Caco-2 (cell line): ENCODE data around the gene PPP1R16B. TPM values are rescaled to one million over a fixed set of nuclear protein-coding genes. Genes with fewer than 3 reads are reported as not detected.

Experiments used
- BruUV-seq: library from RNA; stranded (reverse); fragments of 400-500 nt; replicated peaks from 2 replicates; lab custom pipeline; 2021; lab: Mats Ljungman, UMichigan
- CTCF ChIA-PET: fragments of 300-600 bp; sonication (Branson Sonifier 250); formaldehyde crosslinking; loops from one replicate; lab custom pipeline; 2022; ENCODE audit warnings: antibody characterized with exemption; lab: Charles Lee
- POLR2A ChIA-PET: fragments of 300-600 bp; sonication (Branson Sonifier 250); formaldehyde crosslinking; loops from one replicate; lab custom pipeline; 2022; ENCODE audit warnings: antibody characterized with exemption; lab: Charles Lee
- DNase-seq, 2 experiments: peaks; one replicate each; pipeline versions ENCODE4 v3.0.0 to v3.0.0-alpha.2; 2020 to 2022
- H3K27me3 ChIP-seq: replicated peaks from 2 replicates; pipeline ENCODE4 v1.6.0; 2011; ENCODE audit warnings: low read length; ENCODE audit not compliant: control insufficient read depth, insufficient read depth
- H3K36me3 ChIP-seq: 2 replicates; pipeline ENCODE4 v1.5.1; 2011; ENCODE audit warnings: low read length; ENCODE audit not compliant: control insufficient read depth, insufficient read depth
- H3K4me1 ChIP-seq: fragments of 250-450 bp; sonication (Bioruptor Pico); 2 replicates; pipeline ENCODE4 v1.5.1; 2020; ENCODE audit warnings: mild to moderate bottlenecking
- H3K4me3 ChIP-seq: 2 replicates; pipeline ENCODE4 v1.5.1; 2011; ENCODE audit warnings: low read depth, mild to moderate bottlenecking, control low read depth, low read length
- H3K9me3 ChIP-seq: fragments of 250-450 bp; sonication (Bioruptor Pico); 2 replicates; pipeline ENCODE4 v1.5.1; 2020; ENCODE audit warnings: mild to moderate bottlenecking, moderate library complexity
- H3K27ac Mint-ChIP-seq: one replicate; pipeline ENCODE4 v1.8.0; 2022; ENCODE audit warnings: mixed read lengths; ENCODE audit not compliant: unreplicated experiment
- H3K27me3 Mint-ChIP-seq: one replicate; pipeline ENCODE4 v1.8.0; 2022; ENCODE audit warnings: mixed read lengths; ENCODE audit not compliant: insufficient read depth, unreplicated experiment
- H3K36me3 Mint-ChIP-seq: one replicate; pipeline ENCODE4 v1.8.0; 2022; ENCODE audit warnings: mild to moderate bottlenecking, mixed read lengths; ENCODE audit not compliant: insufficient read depth, unreplicated experiment
- H3K4me1 Mint-ChIP-seq: one replicate; pipeline ENCODE4 v1.8.0; 2022; ENCODE audit warnings: low read depth, mixed read lengths; ENCODE audit not compliant: unreplicated experiment
- H3K4me3 Mint-ChIP-seq: one replicate; pipeline ENCODE4 v1.8.0; 2022; ENCODE audit warnings: mild to moderate bottlenecking, moderate library complexity, mixed read lengths; ENCODE audit not compliant: unreplicated experiment
- H3K9me3 Mint-ChIP-seq: one replicate; pipeline ENCODE4 v1.8.0; 2022; ENCODE audit warnings: mixed read lengths; ENCODE audit not compliant: unreplicated experiment
- intact Hi-C: fragments of 100-400 bp; cut with micrococcal nuclease; formaldehyde crosslinking; loops from one replicate; pipeline ENCODE4 v1.10.0; 2022; ENCODE audit not compliant: unreplicated experiment
- total RNA-seq: library from RNA; stranded (reverse); gene quantifications from 2 replicates; pipeline ENCODE4 v1.2.3, GENCODE V29; 2022
- TF ChIP-seq, protein P1 (sequence below), 2 experiments: fragments of 200-600 bp in 1 of 2; IDR thresholded peaks; 1 replicate in 1 of 2; 2 replicates in 1 of 2; pipeline versions ENCODE4 v1.5.1 to v1.8.0; 2011 to 2022; ENCODE audit warnings: antibody characterized with exemption in 1 of 2, control low read depth in 1 of 2, inconsistent platforms in 1 of 2, low read depth in 1 of 2, low read length in 1 of 2, mild to moderate bottlenecking in 1 of 2, moderate library complexity in 1 of 2; ENCODE audit not compliant: insufficient read depth in 1 of 2, severe bottlenecking in 1 of 2, unreplicated experiment in 1 of 2

The PPP1R16B gene
- total RNA-seq, 1 experiment from 2014 or later, result not detected

DNA sequence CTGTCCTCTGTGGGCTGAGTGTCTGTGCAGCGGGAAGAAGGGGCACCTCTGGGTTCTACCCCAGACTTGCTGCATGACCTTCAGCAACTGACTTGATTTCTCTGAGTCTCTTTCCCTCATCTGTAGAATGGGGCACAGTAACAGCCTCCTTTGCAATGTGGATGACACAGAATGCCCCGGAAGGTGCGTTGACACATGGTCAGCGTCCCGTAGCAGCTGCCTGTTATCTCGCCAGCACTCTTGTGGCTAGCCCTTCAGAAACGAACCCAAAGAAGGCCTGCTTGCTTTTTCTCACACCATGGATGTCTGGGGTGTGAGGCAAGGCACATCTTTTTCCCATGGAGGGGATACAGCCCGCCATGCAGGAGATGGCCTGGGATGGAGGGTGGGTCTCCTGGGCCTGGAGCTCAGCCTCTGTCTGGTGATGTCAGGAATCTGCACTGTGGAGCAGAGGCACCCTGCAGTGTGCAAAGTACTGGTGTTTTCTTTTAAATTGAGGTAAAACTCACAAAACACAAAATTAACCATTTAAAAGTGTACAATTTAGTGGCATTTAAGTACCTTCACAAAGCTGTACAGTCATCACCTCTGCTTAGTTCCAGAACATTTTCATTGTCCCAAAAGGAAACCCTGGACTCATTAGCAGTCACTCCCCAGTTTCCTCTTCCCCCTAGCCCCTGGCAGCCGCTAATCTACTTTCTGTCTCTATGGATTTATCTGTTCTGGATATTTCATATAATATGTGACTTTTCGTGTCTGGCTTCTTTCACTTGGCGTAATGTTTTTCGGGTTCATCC lies 61.0 kb downstream of the PPP1R16B start:
- no peak overlapping the region for H3K4me3 Mint-ChIP-seq
- H3K27me3 Mint-ChIP-seq, result peaks cover 2% of the 10 kb centered on the region
- ChIA-PET POLR2A (no interaction called here), CTCF (no interaction called here)
- peaks cover 8% of the 10 kb centered on the region for H3K4me1 ChIP-seq
- H3K4me1 Mint-ChIP-seq, result peaks cover 12% of the 10 kb centered on the region
- no peak for DNase-seq
- H3K9me3 Mint-ChIP-seq, result no peaks in the 10 kb centered on the region
- H3K36me3 ChIP-seq, result no peaks in the 10 kb centered on the region
- 0 out of 2 replicates have a peak, but pooled peaks cover 2% of the 10 kb centered on the region for H3K27me3 ChIP-seq
- no peak overlapping the region for H3K4me3 ChIP-seq
- intact Hi-C loops, result no loop called here
- no peaks in the 10 kb centered on the region for H3K36me3 Mint-ChIP-seq
- TF ChIP-seq, protein P1, sequence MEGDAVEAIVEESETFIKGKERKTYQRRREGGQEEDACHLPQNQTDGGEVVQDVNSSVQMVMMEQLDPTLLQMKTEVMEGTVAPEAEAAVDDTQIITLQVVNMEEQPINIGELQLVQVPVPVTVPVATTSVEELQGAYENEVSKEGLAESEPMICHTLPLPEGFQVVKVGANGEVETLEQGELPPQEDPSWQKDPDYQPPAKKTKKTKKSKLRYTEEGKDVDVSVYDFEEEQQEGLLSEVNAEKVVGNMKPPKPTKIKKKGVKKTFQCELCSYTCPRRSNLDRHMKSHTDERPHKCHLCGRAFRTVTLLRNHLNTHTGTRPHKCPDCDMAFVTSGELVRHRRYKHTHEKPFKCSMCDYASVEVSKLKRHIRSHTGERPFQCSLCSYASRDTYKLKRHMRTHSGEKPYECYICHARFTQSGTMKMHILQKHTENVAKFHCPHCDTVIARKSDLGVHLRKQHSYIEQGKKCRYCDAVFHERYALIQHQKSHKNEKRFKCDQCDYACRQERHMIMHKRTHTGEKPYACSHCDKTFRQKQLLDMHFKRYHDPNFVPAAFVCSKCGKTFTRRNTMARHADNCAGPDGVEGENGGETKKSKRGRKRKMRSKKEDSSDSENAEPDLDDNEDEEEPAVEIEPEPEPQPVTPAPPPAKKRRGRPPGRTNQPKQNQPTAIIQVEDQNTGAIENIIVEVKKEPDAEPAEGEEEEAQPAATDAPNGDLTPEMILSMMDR (IDR thresholded peaks at IDR 0.05; ENCODE audit: insufficient read depth in 1 of 2, low read depth in 1 of 2, low read length in 1 of 2, severe bottlenecking in 1 of 2, unreplicated experiment in 1 of 2), result no peak
- no TSS peak for BruUV-seq
- no peaks in the 10 kb centered on the region for H3K9me3 ChIP-seq
- no peak overlapping the region for H3K27ac Mint-ChIP-seq

DNA sequence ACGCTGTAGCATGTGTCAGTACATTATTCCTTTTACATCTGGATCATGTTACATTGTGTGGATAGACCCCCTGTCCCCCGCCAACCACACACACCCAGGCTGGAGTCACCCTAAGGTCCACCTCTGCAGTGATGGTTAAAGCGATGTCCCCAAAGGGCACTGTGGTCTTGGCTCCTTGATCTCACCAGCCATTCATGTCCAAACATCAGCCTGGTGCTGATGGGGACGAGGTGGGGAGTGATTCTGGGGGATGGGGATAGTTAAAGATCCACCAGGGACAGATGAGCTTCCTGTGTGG lies 61.5 kb downstream of the PPP1R16B start:
- intact Hi-C loops, result no loop called here
- DNase-seq, result no peak
- Mint-ChIP-seq H3K36me3 (no peaks in the 10 kb centered on the region), H3K9me3 (no peaks in the 10 kb centered on the region), H3K27me3 (peaks cover 3% of the 10 kb centered on the region), H3K4me1 (peaks cover 13% of the 10 kb centered on the region), H3K27ac (no peak overlapping the region), H3K4me3 (no peak overlapping the region)
- H3K36me3 ChIP-seq, result no peaks in the 10 kb centered on the region
- 0 out of 2 replicates have a peak, but pooled peaks cover 2% of the 10 kb centered on the region for H3K27me3 ChIP-seq
- ChIA-PET POLR2A (no interaction called here), CTCF (no interaction called here)
- TF ChIP-seq, protein P1 (IDR thresholded peaks at IDR 0.05; ENCODE audit: insufficient read depth in 1 of 2, low read depth in 1 of 2, low read length in 1 of 2, severe bottlenecking in 1 of 2, unreplicated experiment in 1 of 2), result no peak
- H3K9me3 ChIP-seq, result no peaks in the 10 kb centered on the region
- H3K4me3 ChIP-seq, result no peak overlapping the region
- BruUV-seq, result no TSS peak
- peaks cover 8% of the 10 kb centered on the region for H3K4me1 ChIP-seq

DNA sequence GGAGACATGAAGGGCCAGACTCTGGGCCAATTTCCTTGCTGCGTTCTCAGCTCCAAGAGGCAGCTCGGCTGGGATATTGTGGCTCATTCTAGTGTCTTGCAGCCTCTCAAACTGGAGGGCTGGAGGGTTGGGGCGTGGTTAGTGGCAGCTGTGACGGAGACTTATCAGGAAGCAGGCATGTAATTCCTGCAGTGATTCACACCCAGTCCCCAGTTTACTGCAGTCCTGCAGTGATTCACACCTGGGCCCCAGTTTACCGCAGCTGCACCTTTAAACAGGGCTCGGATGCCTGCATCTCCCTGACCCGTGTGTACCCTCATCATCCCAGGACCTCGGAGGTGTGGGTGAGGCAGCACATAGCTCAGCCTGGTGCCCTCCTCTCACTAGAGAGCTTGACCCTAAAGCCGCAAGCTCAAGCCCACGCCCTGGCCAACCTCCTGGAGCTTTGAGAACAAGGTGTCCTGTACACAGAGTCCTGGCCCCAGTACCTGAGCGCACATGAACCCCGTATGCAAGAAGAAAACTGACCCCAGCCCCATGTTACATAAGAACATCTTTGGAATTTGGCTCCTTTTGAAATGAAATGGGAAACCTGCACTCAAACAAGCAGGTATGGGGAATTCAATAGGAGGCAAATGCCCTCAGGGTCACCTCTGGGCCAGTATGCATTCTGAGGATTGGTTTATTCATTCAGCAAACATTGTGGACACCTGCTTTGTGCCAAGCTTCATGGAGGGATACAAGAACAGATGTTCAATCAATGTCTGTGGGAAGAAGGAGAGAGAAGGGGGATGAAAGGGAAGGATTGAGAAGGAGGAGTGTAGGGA lies 65.4 kb downstream of the PPP1R16B start:
- peaks cover 8% of the 10 kb centered on the region for H3K4me1 ChIP-seq
- POLR2A ChIA-PET, result no interaction called here
- H3K36me3 Mint-ChIP-seq, result no peaks in the 10 kb centered on the region
- no peaks in the 10 kb centered on the region for H3K36me3 ChIP-seq
- TF ChIP-seq, protein P1 (IDR thresholded peaks at IDR 0.05; ENCODE audit: insufficient read depth in 1 of 2, low read depth in 1 of 2, low read length in 1 of 2, severe bottlenecking in 1 of 2, unreplicated experiment in 1 of 2), result no peak
- peaks cover 10% of the 10 kb centered on the region for H3K27me3 Mint-ChIP-seq
- CTCF ChIA-PET, result interaction anchor here (0.6 kb wide), 1 partner anchor 17 kb away, joined by 6 read pairs; no protein-coding TSS in a partner anchor
- peaks cover 13% of the 10 kb centered on the region for H3K4me1 Mint-ChIP-seq
- no peaks in the 10 kb centered on the region for H3K9me3 ChIP-seq
- no TSS peak for BruUV-seq
- no peak overlapping the region for H3K4me3 Mint-ChIP-seq
- H3K9me3 Mint-ChIP-seq, result no peaks in the 10 kb centered on the region
- DNase-seq, result peak in 1 of 2 experiments; percentile 41
- H3K27me3 ChIP-seq, result no peaks in the 10 kb centered on the region; the same call in 1 of the 2 replicates
- intact Hi-C loops, result loop anchor here (10.0 kb wide), 1 partner anchor 216 kb away; no protein-coding TSS in a partner anchor
- H3K27ac Mint-ChIP-seq, result no peak overlapping the region
- H3K4me3 ChIP-seq, result no peak overlapping the region
